Stimulated activated CD8-positive, alpha-beta memory T cell treated with anti-CD3 and anti-CD28 coated beads, Interleukin-4, amount 100 ng/mL, for 24 hours (primary cell): ENCODE results near the gene ENHO.

Source experiments
- DNase-seq: peaks from one replicate; pipeline ENCODE4 v3.0.0-alpha.2; 2020; ENCODE audit warnings: low read depth

ENHO gene

GRCh38 chr9:34524349-34524748, 1.6 kb upstream of the ENHO start:
- no peak for DNase-seq

- DNase-seq, result no peak
Measured at GRCh38 chr9:34522091-34522887, 501 bp downstream of the ENHO start.

GRCh38 chr9:34521406-34522045, 1.3 kb downstream of the ENHO start:
- no peak for DNase-seq

- DNase-seq, result no peak
Measured at GRCh38 chr9:34520505-34521385, 2.0 kb downstream of the ENHO start.

GRCh38 chr9:34520096-34520495, 2.7 kb downstream of the ENHO start:
- no peak for DNase-seq

- no peak for DNase-seq
Measured at GRCh38 chr9:34519321-34520020, 3.3 kb downstream of the ENHO start.

GRCh38 chr9:34518896-34519295, 3.9 kb downstream of the ENHO start:
- no peak for DNase-seq

- no peak for DNase-seq
Measured at GRCh38 chr9:34518110-34518616, 4.6 kb downstream of the ENHO start.

- DNase-seq, result no peak
Measured at GRCh38 chr9:34517185-34517584, 5.6 kb downstream of the ENHO start.

- DNase-seq, result no peak
Measured at GRCh38 chr9:34515959-34516358, 6.8 kb downstream of the ENHO start.

- no peak for DNase-seq
Measured at GRCh38 chr9:34514816-34515215, 8.0 kb downstream of the ENHO start.

- no peak for DNase-seq
Measured at GRCh38 chr9:34514401-34514800, 8.4 kb downstream of the ENHO start.

- no peak for DNase-seq
Measured at GRCh38 chr9:34513567-34514214, 9.1 kb downstream of the ENHO start.

GRCh38 chr9:34512131-34513078, 10.4 kb downstream of the ENHO start:
- DNase-seq, result no peak

- no peak for DNase-seq
Measured at GRCh38 chr9:34510497-34511468, 12.0 kb downstream of the ENHO start.

- no peak for DNase-seq
Measured at GRCh38 chr9:34508951-34509350, 13.8 kb downstream of the ENHO start.

GRCh38 chr9:34508463-34508862, 14.3 kb downstream of the ENHO start:
- DNase-seq, result no peak

- DNase-seq, result no peak
Measured at GRCh38 chr9:34507966-34508365, 14.8 kb downstream of the ENHO start.

GRCh38 chr9:34507556-34507955, 15.2 kb downstream of the ENHO start:
- no peak for DNase-seq
